Loucy (cell line): ENCODE measurements around the gene GPR15LG.

Source experiments
- CTCF ChIP-seq: fragments of 200-600 bp; sonication (generic); conservative IDR thresholded peaks from 2 replicates; pipeline ENCODE4 v1.5.1; 2014; ENCODE audit warnings: mild to moderate bottlenecking, antibody characterized with exemption, low read length
- EZH2phosphoT487 ChIP-seq: fragments of 200-600 bp; IDR thresholded peaks from 2 replicates; pipeline ENCODE4 v1.6.1; 2018; ENCODE audit warnings: antibody characterized with exemption, mild to moderate bottlenecking, moderate library complexity, borderline replicate concordance

GRCh38 chr10:84164442-84164841 lies 9.2 kb upstream of the GPR15LG start:
- TF ChIP-seq CTCF: no peak
- TF ChIP-seq EZH2phosphoT487: no peak
